GM06990 (cell line): ENCODE data around the gene ZIC4.

Experiments
- DNase-seq: peaks from one replicate; pipeline ENCODE4 v3.0.0-alpha.2; 2011; ENCODE audit not compliant: insufficient read length; ENCODE audit errors: extremely low read depth
- H3K27me3 ChIP-seq: replicated peaks from 2 replicates; pipeline ENCODE4 v1.6.0; 2011; ENCODE audit warnings: low read length; ENCODE audit not compliant: control insufficient read depth, insufficient read depth
- H3K36me3 ChIP-seq: 2 replicates; pipeline ENCODE4 v1.5.1; 2011; ENCODE audit warnings: low read length; ENCODE audit not compliant: control insufficient read depth, insufficient read depth
- H3K4me3 ChIP-seq: replicated peaks from 2 replicates; pipeline ENCODE4 v1.5.1; 2011; ENCODE audit warnings: low read depth, mild to moderate bottlenecking, control low read depth, low read length
- CTCF ChIP-seq: IDR thresholded peaks from 2 replicates; pipeline ENCODE4 v1.5.1; 2011; ENCODE audit warnings: low read length, control low read depth, mild to moderate bottlenecking, inconsistent platforms; ENCODE audit not compliant: insufficient read depth, poor library complexity, severe bottlenecking

The ZIC4 gene

GRCh38 chr3:147368151-147368550 is 38.2 kb downstream of the ZIC4 start:
- TF ChIP-seq CTCF, result no peak
- H3K4me3 ChIP-seq, result no peak overlapping the region
- H3K36me3 ChIP-seq, result no peaks in the 10 kb centered on the region
- DNase-seq, result no peak
- no peaks in the 10 kb centered on the region; the same call in 1 of the 2 replicates for H3K27me3 ChIP-seq

DNA sequence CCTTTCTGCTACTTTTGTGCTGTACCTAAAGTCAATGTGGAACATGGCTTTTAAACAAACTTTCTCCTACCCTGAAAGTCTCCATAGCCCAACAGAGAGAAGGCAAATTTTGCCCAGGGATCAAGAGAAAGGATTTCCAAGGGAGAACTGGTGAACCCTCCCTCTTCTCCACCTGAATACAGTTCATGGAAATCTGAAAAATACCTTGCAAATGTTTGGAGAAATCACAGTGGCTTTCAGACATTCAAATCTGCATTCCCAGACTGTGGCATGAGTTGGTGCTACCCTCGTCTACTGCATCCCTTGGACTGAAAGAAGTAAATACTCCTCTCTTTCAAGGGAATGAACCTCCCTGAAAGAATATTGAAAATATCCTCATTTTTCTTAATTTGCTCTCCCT is 38.7 kb downstream of the ZIC4 start:
- H3K36me3 ChIP-seq, result no peaks in the 10 kb centered on the region
- H3K27me3 ChIP-seq, result no peaks in the 10 kb centered on the region
- no peak for DNase-seq
- no peak for TF ChIP-seq CTCF
- no peak overlapping the region for H3K4me3 ChIP-seq

- TF ChIP-seq CTCF, result no peak
- Histone ChIP-seq H3K27me3 (no peaks in the 10 kb centered on the region), H3K4me3 (no peak overlapping the region), H3K36me3 (no peaks in the 10 kb centered on the region)
- no peak for DNase-seq
Observed at GRCh38 chr3:147365196-147366115, 40.9 kb downstream of the ZIC4 start.

- TF ChIP-seq CTCF, result no peak
- DNase-seq, result no peak
- H3K4me3 ChIP-seq, result no peak overlapping the region
- no peaks in the 10 kb centered on the region for H3K36me3 ChIP-seq
- H3K27me3 ChIP-seq, result no peaks in the 10 kb centered on the region
Observed at GRCh38 chr3:147364771-147365170, 41.6 kb downstream of the ZIC4 start.

DNA sequence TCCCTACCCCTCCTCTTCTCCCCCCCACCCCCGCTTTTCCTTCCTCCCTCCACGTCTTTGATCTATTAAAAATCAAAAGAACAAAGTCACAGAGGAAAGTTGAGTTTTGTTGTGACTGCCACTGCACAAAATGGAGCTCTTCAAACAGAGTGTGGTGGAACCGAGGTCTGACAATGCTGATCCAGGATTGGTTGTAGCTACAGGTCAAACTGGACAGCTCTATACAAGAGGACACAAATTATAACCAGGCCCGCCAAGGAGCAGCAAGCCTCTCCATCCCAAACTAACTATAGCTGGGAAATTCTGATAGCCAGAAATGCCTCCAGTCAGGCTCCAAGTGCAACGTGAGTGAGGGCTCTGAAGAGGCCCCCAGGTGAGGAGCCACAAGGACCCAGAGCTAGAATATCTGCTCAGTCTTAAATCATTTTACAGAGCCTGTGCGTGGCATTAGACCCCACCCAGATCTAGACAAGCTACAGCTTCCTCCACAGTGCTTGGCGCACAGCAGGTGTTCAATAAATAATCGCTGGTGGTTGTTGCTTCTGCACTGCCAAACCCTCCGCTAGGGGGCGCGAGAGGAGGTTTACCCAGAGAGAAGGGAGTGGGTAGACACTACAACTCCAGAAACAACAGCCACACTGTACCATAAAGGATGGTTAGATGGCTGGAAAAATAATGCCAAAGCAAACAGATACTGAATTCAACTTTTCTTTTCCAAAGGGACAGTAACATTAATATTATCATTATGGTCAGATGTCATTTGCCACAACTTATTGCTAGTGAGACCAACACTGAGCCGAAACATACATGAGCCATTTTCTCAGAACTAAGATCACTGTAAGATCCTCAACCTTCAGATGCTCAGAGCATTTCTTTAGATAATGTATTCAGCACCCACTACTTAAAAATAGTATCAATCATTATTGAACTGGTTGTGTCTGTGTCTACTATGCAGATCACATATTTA is 44.6 kb downstream of the ZIC4 start:
- Histone ChIP-seq H3K4me3 (no peak overlapping the region), H3K36me3 (no peaks in the 10 kb centered on the region), H3K27me3 (peaks cover 2% of the 10 kb centered on the region)
- no peak for DNase-seq
- peak; percentile 81 for TF ChIP-seq CTCF
